ENCODE measurements around the gene CDC26.

DNA sequence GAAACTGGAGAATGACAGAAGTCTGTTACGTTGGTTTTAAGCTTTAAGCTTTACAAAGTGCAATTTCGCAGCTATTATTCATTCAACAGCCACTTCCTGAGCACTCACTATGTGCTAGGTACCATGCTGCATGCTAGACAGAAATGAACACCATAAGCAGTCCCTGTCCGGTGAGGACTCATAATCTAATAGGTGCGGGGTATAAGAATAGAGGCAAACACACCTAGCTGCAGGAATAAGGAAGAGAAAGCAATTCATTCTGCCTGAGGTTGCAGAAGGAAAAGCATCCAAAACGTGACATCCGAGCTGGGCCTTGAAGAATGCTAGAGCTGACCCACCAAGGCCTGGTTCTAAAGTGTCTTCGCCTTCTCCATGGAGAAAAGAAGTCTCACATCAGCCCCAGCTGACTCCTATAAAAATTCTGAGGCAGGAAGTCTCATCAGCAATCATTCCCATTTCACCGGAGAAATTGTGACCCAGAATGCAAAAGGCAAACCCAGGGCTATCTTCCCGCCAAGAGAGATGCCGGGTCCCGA is 54.8 kb downstream of the CDC26 start:
- no peak for TF ChIP-seq EZH2phosphoT487 (conservative IDR thresholded peaks at IDR 0.05; ENCODE audit: low read length)
- TF ChIP-seq, protein P1, sequence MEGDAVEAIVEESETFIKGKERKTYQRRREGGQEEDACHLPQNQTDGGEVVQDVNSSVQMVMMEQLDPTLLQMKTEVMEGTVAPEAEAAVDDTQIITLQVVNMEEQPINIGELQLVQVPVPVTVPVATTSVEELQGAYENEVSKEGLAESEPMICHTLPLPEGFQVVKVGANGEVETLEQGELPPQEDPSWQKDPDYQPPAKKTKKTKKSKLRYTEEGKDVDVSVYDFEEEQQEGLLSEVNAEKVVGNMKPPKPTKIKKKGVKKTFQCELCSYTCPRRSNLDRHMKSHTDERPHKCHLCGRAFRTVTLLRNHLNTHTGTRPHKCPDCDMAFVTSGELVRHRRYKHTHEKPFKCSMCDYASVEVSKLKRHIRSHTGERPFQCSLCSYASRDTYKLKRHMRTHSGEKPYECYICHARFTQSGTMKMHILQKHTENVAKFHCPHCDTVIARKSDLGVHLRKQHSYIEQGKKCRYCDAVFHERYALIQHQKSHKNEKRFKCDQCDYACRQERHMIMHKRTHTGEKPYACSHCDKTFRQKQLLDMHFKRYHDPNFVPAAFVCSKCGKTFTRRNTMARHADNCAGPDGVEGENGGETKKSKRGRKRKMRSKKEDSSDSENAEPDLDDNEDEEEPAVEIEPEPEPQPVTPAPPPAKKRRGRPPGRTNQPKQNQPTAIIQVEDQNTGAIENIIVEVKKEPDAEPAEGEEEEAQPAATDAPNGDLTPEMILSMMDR (IDR thresholded peaks at IDR 0.05; ENCODE audit: insufficient read depth, low read length, poor library complexity, severe bottlenecking): no peak

All from SU-DHL-6 (cell line).